K562 (cell line): ENCODE measurements around the gene MTSS2. TPM values are rescaled to one million over a fixed set of nuclear protein-coding genes. Genes with fewer than 3 reads are reported as not detected.

ENCODE experiments used
- ATAC-seq: fragments of 200-7000 bp; cut with Tn5 transposase; 3 replicates; pipeline ENCODE4 v1.9.1; 2020; ENCODE audit warnings: moderate library complexity
- BruUV-seq: library from RNA; stranded (reverse); fragments of 400-500 nt; replicated peaks from 2 replicates; lab custom pipeline; 2021; lab: Mats Ljungman, UMichigan
- CTCF ChIA-PET: fragments of 300-600 bp; formaldehyde crosslinking; extraction: SDS; loops from one replicate; lab custom pipeline; 2021; ENCODE audit warnings: low intra/inter-chr PET ratio; lab: Yijun Ruan, JAX
- POLR2A ChIA-PET: fragments of 300-600, 350-650 bp; sonication (Branson Sonifier 250); formaldehyde crosslinking; extraction: SDS; loops from one replicate; lab custom pipeline; 2021; ENCODE audit warnings: antibody characterized with exemption, inconsistent platforms; lab: Yijun Ruan, JAX
- DNase-seq, 4 experiments: peaks; one replicate each; pipeline versions ENCODE4 v3.0.0 to v3.0.0-alpha.2; 2011 to 2018; ENCODE audit warnings: low spot score in 3 of 4, mixed read lengths in 3 of 4; ENCODE audit errors: extremely low read depth in 1 of 4
- FAIRE-seq: peaks from 2 replicates; lab custom pipeline; 2011; peaks lifted over from hg19 to GRCh38; lab: Jason Lieb, UNC
- H2AFZ ChIP-seq: 2 replicates; pipeline ENCODE4 v1.6.0; 2011; ENCODE audit warnings: low read depth, low read length, control low read depth, inconsistent platforms
- H3K27ac ChIP-seq: fragments of 200-600 bp; 3 replicates; pipeline ENCODE4 v1.8.0; 2011; ENCODE audit warnings: low read depth, mild to moderate bottlenecking, control low read depth, inconsistent platforms, low read length, moderate library complexity, mixed read lengths; ENCODE audit errors: extremely low read depth
- H3K27me3 ChIP-seq, 2 experiments: fragments of 300-600 bp in 1 of 2; 2 replicates in 1 of 2; 3 replicates in 1 of 2; pipeline versions ENCODE4 v1.6.0 to v1.8.0; 2011; ENCODE audit warnings: inconsistent platforms in 2 of 2, low read length in 2 of 2, mild to moderate bottlenecking in 1 of 2, mixed read lengths in 1 of 2, moderate library complexity in 1 of 2; ENCODE audit not compliant: control insufficient read depth in 2 of 2, insufficient read depth in 2 of 2
- H3K36me3 ChIP-seq: fragments of 300-600 bp; 3 replicates; pipeline ENCODE4 v1.8.0; 2011; ENCODE audit warnings: mild to moderate bottlenecking, low read length, inconsistent platforms; ENCODE audit not compliant: control insufficient read depth, insufficient read depth
- H3K4me1 ChIP-seq, 2 experiments: fragments of 200-600 bp in 1 of 2; replicated peaks in 1 of 2; 2 replicates in 1 of 2; 3 replicates in 1 of 2; pipeline versions ENCODE4 v1.5.1 to v1.8.0; 2011; ENCODE audit warnings: inconsistent platforms in 2 of 2, low read length in 2 of 2, mild to moderate bottlenecking in 1 of 2, mixed read lengths in 1 of 2, moderate library complexity in 1 of 2; ENCODE audit not compliant: control insufficient read depth in 2 of 2, insufficient read depth in 2 of 2
- H3K4me2 ChIP-seq: 2 replicates; pipeline ENCODE4 v1.6.1; 2011; ENCODE audit warnings: low read length, control low read depth, inconsistent platforms, mixed read lengths; ENCODE audit not compliant: insufficient read depth
- H3K4me3 ChIP-seq: fragments of 200-600 bp; sonication (generic), shearing (Covaris generic); 2 replicates; pipeline ENCODE4 v1.5.1; 2016; ENCODE audit warnings: control low read depth, inconsistent platforms
- H3K79me2 ChIP-seq: fragments of 200-600 bp; 3 replicates; pipeline ENCODE4 v1.8.0; 2011; ENCODE audit warnings: low read length, inconsistent platforms; ENCODE audit not compliant: control insufficient read depth, insufficient read depth
- H3K9ac ChIP-seq, 2 experiments: 2 replicates each; pipeline versions ENCODE4 v1.6.0 to v1.6.1; 2011; ENCODE audit warnings: low read depth in 2 of 2, low read length in 2 of 2, control low read depth in 1 of 2, inconsistent platforms in 1 of 2, mild to moderate bottlenecking in 1 of 2, mixed read lengths in 1 of 2; ENCODE audit not compliant: insufficient read depth in 1 of 2
- H3K9me1 ChIP-seq: one replicate; pipeline ENCODE4 v1.6.0; 2011; ENCODE audit warnings: inconsistent platforms, mild to moderate bottlenecking, low read length, moderate library complexity; ENCODE audit not compliant: control insufficient read depth, insufficient read depth
- H3K9me3 ChIP-seq: replicated peaks from 2 replicates; pipeline ENCODE4 v1.5.1; 2011; ENCODE audit warnings: low read depth, low read length, inconsistent platforms; ENCODE audit not compliant: control insufficient read depth, insufficient read depth
- H4K20me1 ChIP-seq: replicated peaks from 2 replicates; pipeline ENCODE4 v1.6.1; 2011; ENCODE audit warnings: low read length, inconsistent platforms, mixed read lengths; ENCODE audit not compliant: control insufficient read depth, insufficient read depth
- ARID3A ChIP-seq: IDR thresholded peaks from 2 replicates; pipeline ENCODE4 v1.6.1; 2012; ENCODE audit warnings: low read depth, low read length, improper control_type of control experiment, borderline replicate concordance
- ATF1 ChIP-seq, 2 experiments: fragments of 450-650 bp in 1 of 2; IDR thresholded peaks; 2 replicates each; pipeline ENCODE4 v1.6.1; 2016; ENCODE audit warnings: missing compliant biosample characterization in 1 of 2, missing genetic modification characterization in 1 of 2
- CBFA2T2 ChIP-seq: fragments of 450-650 bp; conservative IDR thresholded peaks from 2 replicates; pipeline ENCODE4 v1.6.1; 2017; ENCODE audit warnings: mild to moderate bottlenecking
- FOS ChIP-seq: IDR thresholded peaks from 3 replicates; pipeline ENCODE4 v1.6.1; 2011; ENCODE audit not compliant: insufficient read length; ENCODE audit errors: extremely low read depth
- MIER1 ChIP-seq: fragments of 450-650 bp; IDR thresholded peaks from 2 replicates; pipeline ENCODE4 v1.6.1; 2016; ENCODE audit warnings: antibody characterized with exemption, mild to moderate bottlenecking, low read depth
- POLR2H ChIP-seq: IDR thresholded peaks from 2 replicates; pipeline ENCODE4 v1.6.1; 2016; ENCODE audit warnings: missing genetic modification characterization, low read depth, mild to moderate bottlenecking, control low read depth, missing compliant biosample characterization, moderate library complexity
- RBM15 ChIP-seq: fragments of 200-400 bp; formaldehyde crosslinking; IDR thresholded peaks from 2 replicates; pipeline ENCODE4 v1.6.1; 2018; ENCODE audit warnings: mild to moderate bottlenecking, low read length, moderate library complexity; ENCODE audit not compliant: insufficient read depth
- SFPQ ChIP-seq: fragments of 200-400 bp; formaldehyde crosslinking; IDR thresholded peaks from 2 replicates; pipeline ENCODE4 v1.6.1; 2017; ENCODE audit warnings: mild to moderate bottlenecking, low read depth, low read length, moderate library complexity
- TCF7 ChIP-seq: sonication (generic); IDR thresholded peaks from 2 replicates; pipeline ENCODE4 v1.6.1; 2016; ENCODE audit warnings: antibody characterized with exemption, borderline replicate concordance
- THRAP3 ChIP-seq: fragments of 450-650 bp; IDR thresholded peaks from 2 replicates; pipeline ENCODE4 v1.6.1; 2016; ENCODE audit warnings: mild to moderate bottlenecking, inconsistent platforms, borderline replicate concordance
- ZNF184 ChIP-seq: sonication (generic); formaldehyde crosslinking; IDR thresholded peaks from 2 replicates; pipeline ENCODE4 v1.5.0; 2020; ENCODE audit warnings: missing genetic modification reagents
- WGBS: fragments of 100-300 bp; shearing (Covaris generic); methylation state at CpG from one replicate; pipeline ENCODE4 v1.1.6; 2016; ENCODE audit warnings: low coverage, mixed read lengths; ENCODE audit not compliant: insufficient coverage; ENCODE audit errors: missing lambda C conversion rate; 5-methylcytosine and 5-hydroxymethylcytosine counted together
- in situ Hi-C: fragments of 300-500 bp; cut with MboI; formaldehyde crosslinking; loops from 4 replicates; pipeline ENCODE4 v1.15.0; 2018; ENCODE audit warnings: inconsistent platforms, mixed read lengths
- intact Hi-C: fragments of 100-400 bp; cut with micrococcal nuclease; formaldehyde crosslinking; loops from 2 replicates; pipeline ENCODE4 v1.14.2; 2022
- polyA plus RNA-seq, 8 experiments: library from polyadenylated mRNA; depleted of rRNA in 4 of 8; stranded (reverse) in 5 of 8; unstranded in 3 of 8; fragments of >200 nt; fragmentation: Nextera tagmentation in 2 of 8; fragmentation: Illumina TruSeq in 1 of 8; extraction: Ambion mirVana in 2 of 8; extraction: Trizol in 1 of 8; gene quantifications; 2 replicates each; pipeline versions ENCODE4 v1.2.1 to v1.2.3, GENCODE V29; 2011 to 2014; ENCODE audit warnings: inconsistent platforms in 1 of 8, missing spikeins in 1 of 8
- total RNA-seq, 7 experiments: library from RNA; depleted of rRNA in 6 of 7; stranded (reverse); fragments of >200 nt in 6 of 7; fragmentation: Illumina TruSeq in 2 of 7; extraction: Trizol in 2 of 7; gene quantifications; 2 replicates each; pipeline versions ENCODE4 v1.2.1 to v1.2.3, GENCODE V29; 2011 to 2021; ENCODE audit warnings: low replicate concordance in 1 of 7
- TF ChIP-seq, protein P1 (sequence below): sonication (generic); formaldehyde crosslinking; IDR thresholded peaks from 2 replicates; pipeline ENCODE4 v1.4.0; 2020; ENCODE audit warnings: mild to moderate bottlenecking, missing genetic modification reagents
- TF ChIP-seq, protein P2 (sequence below): fragments of 450-650 bp; IDR thresholded peaks from 2 replicates; pipeline ENCODE4 v1.6.1; 2016; ENCODE audit warnings: low read depth, mild to moderate bottlenecking, moderate library complexity
- TF ChIP-seq, protein P3 (sequence below): fragments of 250-450 bp; sonication (Bioruptor Pico); IDR thresholded peaks from 2 replicates; pipeline ENCODE4 v1.5.0; 2020; ENCODE audit warnings: mild to moderate bottlenecking

MTSS2 gene
- total and polyA plus RNA-seq, 9 of the 15 experiments (the other 6 are each of a cell fraction or from before 2014, with no cell fraction given): 0.11 to 60.3 (median 16.9) TPM

DNA sequence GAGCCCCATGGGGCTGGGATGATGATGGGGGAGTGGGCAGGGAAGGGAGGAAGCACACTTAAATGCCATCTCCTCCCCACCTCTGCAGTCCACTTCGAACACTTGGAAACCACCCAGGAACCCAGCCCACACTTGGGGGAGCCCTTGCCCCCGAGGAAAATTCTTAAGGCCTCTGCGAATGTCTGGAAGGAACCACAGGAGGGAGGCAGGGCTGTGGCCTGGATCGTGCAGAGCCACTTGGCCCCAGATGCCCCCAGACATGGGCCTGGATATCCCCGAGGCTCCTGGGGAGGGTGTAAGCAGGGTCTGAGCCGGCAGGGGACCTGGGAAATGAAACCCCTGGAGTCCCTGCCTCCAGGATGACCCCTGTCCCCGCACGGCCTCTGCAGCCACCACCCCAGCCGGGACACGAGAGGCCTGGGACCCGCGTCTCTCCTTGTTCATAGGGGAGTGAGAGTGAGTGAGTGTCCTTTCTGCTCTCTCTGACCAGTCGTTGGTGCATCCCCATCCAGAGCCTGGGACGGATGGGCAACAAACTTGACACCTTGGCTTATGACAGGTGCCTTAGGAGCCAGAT, 11.8 kb upstream of the MTSS2 start:
- H3K9me1 ChIP-seq: no peaks in the 10 kb centered on the region
- H3K27me3 ChIP-seq: no peaks in the 10 kb centered on the region
- H2AFZ ChIP-seq: no peak overlapping the region
- no peak overlapping the region for H3K27ac ChIP-seq
- H3K4me3 ChIP-seq: no peak overlapping the region
- FAIRE-seq (no peak), ATAC-seq (no peak), DNase-seq (no peak)
- H3K79me2 ChIP-seq: no peaks in the 10 kb centered on the region
- no peaks in the 10 kb centered on the region for H3K9me3 ChIP-seq
- ChIA-PET CTCF (no interaction called here), POLR2A (no interaction called here)
- peaks cover 25% of the 10 kb centered on the region; the same call in 1 of the 3 replicates for H3K36me3 ChIP-seq
- no peak overlapping the region for H3K4me2 ChIP-seq
- in situ Hi-C loops: no loop called here
- peak overlapping the region in 1 of 2 experiments; percentile 86; a peak in 2 of 4 replicates for H3K9ac ChIP-seq
- WGBS: 84% methylated on average over 12 of the region's 14 CpGs
- intact Hi-C loops: no loop called here
- no peaks in the 10 kb centered on the region for H4K20me1 ChIP-seq
- peaks cover 25 to 83% of the 10 kb centered on the region in 2 experiments for H3K4me1 ChIP-seq
- TF ChIP-seq SFPQ: no peak
- no peak for TF ChIP-seq CBFA2T2
- no peak for TF ChIP-seq POLR2H (tag)
- no peak for TF ChIP-seq ARID3A
- TF ChIP-seq THRAP3: no peak
- no peak for TF ChIP-seq TCF7
- no peak for TF ChIP-seq ATF1 (CRISPR knock-in tag; IDR thresholded peaks at IDR 0.05)
- TF ChIP-seq ATF1 (tag; IDR thresholded peaks at IDR 0.05): no peak
- TF ChIP-seq MIER1: no peak
- no peak for TF ChIP-seq FOS
- TF ChIP-seq, protein P1, sequence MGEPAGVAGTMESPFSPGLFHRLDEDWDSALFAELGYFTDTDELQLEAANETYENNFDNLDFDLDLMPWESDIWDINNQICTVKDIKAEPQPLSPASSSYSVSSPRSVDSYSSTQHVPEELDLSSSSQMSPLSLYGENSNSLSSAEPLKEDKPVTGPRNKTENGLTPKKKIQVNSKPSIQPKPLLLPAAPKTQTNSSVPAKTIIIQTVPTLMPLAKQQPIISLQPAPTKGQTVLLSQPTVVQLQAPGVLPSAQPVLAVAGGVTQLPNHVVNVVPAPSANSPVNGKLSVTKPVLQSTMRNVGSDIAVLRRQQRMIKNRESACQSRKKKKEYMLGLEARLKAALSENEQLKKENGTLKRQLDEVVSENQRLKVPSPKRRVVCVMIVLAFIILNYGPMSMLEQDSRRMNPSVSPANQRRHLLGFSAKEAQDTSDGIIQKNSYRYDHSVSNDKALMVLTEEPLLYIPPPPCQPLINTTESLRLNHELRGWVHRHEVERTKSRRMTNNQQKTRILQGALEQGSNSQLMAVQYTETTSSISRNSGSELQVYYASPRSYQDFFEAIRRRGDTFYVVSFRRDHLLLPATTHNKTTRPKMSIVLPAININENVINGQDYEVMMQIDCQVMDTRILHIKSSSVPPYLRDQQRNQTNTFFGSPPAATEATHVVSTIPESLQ (CRISPR knock-in tag): no peak
- no peak for TF ChIP-seq ZNF184 (CRISPR knock-in tag)
- TF ChIP-seq, protein P2, sequence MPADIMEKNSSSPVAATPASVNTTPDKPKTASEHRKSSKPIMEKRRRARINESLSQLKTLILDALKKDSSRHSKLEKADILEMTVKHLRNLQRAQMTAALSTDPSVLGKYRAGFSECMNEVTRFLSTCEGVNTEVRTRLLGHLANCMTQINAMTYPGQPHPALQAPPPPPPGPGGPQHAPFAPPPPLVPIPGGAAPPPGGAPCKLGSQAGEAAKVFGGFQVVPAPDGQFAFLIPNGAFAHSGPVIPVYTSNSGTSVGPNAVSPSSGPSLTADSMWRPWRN: no peak
- TF ChIP-seq, protein P3, sequence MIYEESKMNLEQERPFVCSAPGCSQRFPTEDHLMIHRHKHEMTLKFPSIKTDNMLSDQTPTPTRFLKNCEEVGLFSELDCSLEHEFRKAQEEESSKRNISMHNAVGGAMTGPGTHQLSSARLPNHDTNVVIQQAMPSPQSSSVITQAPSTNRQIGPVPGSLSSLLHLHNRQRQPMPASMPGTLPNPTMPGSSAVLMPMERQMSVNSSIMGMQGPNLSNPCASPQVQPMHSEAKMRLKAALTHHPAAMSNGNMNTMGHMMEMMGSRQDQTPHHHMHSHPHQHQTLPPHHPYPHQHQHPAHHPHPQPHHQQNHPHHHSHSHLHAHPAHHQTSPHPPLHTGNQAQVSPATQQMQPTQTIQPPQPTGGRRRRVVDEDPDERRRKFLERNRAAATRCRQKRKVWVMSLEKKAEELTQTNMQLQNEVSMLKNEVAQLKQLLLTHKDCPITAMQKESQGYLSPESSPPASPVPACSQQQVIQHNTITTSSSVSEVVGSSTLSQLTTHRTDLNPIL: no peak
- no peak for TF ChIP-seq RBM15
- BruUV-seq: no TSS peak
